Ovary (tissue), 3 donors: ENCODE data around the gene PRELID3B.

Source experiments
- CTCF ChIP-seq, 3 donors: fragments of 450-650 bp in 2 of 3; fragments of 200-600 bp in 1 of 3; IDR thresholded peaks; one replicate each; pipeline versions ENCODE4 v1.5.1 to v1.8.0; 2016 to 2022; ENCODE audit warnings: antibody characterized with exemption in 3 of 3, mild to moderate bottlenecking in 1 of 3
- EP300 ChIP-seq: sonication (generic); formaldehyde crosslinking; IDR thresholded peaks from one replicate; pipeline ENCODE4 v1.6.1; 2017; ENCODE audit warnings: antibody characterized with exemption
- POLR2A ChIP-seq: fragments of 450-650 bp; IDR thresholded peaks from one replicate; pipeline ENCODE4 v1.6.1; 2017; ENCODE audit warnings: antibody characterized with exemption, mild to moderate bottlenecking, moderate library complexity
- donor health status: DM: no; HTN: no; CAD: no.

GRCh38 chr20:58986968-58987517, 55.5 kb downstream of the PRELID3B start:
- TF ChIP-seq CTCF (IDR thresholded peaks at IDR 0.05) (no peak), POLR2A (no peak), EP300 (no peak)
